Lower leg skin (tissue), 4 donors: ENCODE measurements around the gene KDM4D. TPM values are rescaled to one million over a fixed set of nuclear protein-coding genes. Genes with fewer than 3 reads are reported as not detected.

ENCODE experiments used
- DNase-seq, 2 donors: peaks; one replicate each; pipeline ENCODE4 v3.0.0-alpha.2; 2019; ENCODE audit warnings: low spot score in 2 of 2
- H3K4me3 ChIP-seq: fragments of 200-600 bp; sonication (generic); 2 replicates; pipeline ENCODE4 v1.5.1; 2017; ENCODE audit warnings: mild to moderate bottlenecking, low read depth; ENCODE audit not compliant: poor library complexity, severe bottlenecking
- CTCF ChIP-seq, 3 donors: fragments of 450-650 bp; IDR thresholded peaks; one replicate each; pipeline ENCODE4 v1.5.1; 2016; ENCODE audit warnings: antibody characterized with exemption in 3 of 3, mild to moderate bottlenecking in 3 of 3, moderate library complexity in 2 of 3
- POLR2A ChIP-seq, 2 donors: fragments of 450-650 bp; IDR thresholded peaks; one replicate each; pipeline ENCODE4 v1.6.1; 2016 to 2017; ENCODE audit warnings: antibody characterized with exemption in 2 of 2, mild to moderate bottlenecking in 1 of 2, moderate library complexity in 1 of 2
- WGBS, 2 donors: methylation state at CpG; one replicate each; pipeline ENCODE4 v1.1.5; 2018; 5-methylcytosine and 5-hydroxymethylcytosine counted together
- intact Hi-C: fragments of 100-400 bp; cut with DNase I; formaldehyde crosslinking; loops from one replicate; pipeline ENCODE4 v1.15.0; 2023; ENCODE audit warnings: low total_unique reads
- total RNA-seq, 4 donors: library from RNA; depleted of rRNA; stranded (reverse); fragments of >200 nt; gene quantifications; one replicate each; pipeline ENCODE4 v1.1.0, GENCODE V29; 2016

KDM4D gene
- total RNA-seq, 4 donors from 2014 or later: 0.94 to 1.1 (median 1.0) TPM

GRCh38 chr11:95044010-95044409 is 70.5 kb downstream of the KDM4D start:
- 82 to 86% methylated on average over 4 of the region's 4 CpGs for WGBS, 2 donors
- TF ChIP-seq POLR2A (IDR thresholded peaks at IDR 0.05) (no peak), CTCF (IDR thresholded peaks at IDR 0.05) (no peak)
- intact Hi-C loops: no loop called here
- H3K4me3 ChIP-seq: no peak overlapping the region
- no peak for DNase-seq

- DNase-seq: no peak
- no peak for TF ChIP-seq POLR2A (IDR thresholded peaks at IDR 0.05)
- no peak for TF ChIP-seq CTCF (IDR thresholded peaks at IDR 0.05)
- H3K4me3 ChIP-seq: no peak overlapping the region
- intact Hi-C loops: no loop called here
These were observed 72.3 kb downstream of the KDM4D start for GRCh38 chr11:95045812-95046211.

Other genes starting within 250 kb of the KDM4D start
- gene AMOTL1, start 205.4 kb upstream of the KDM4D start, total RNA-seq: 10 to 100 TPM; 45.3 to 72.0 (median 64.8) TPM
- 10 to 100 TPM; 30.5 to 52.3 (median 34.9) TPM for gene CWC15, start 153 bp upstream of the KDM4D start, total RNA-seq
- gene KDM4E, start 51.5 kb downstream of the KDM4D start, total RNA-seq: not detected
- not detected for gene KDM4F, start 75.7 kb downstream of the KDM4D start, total RNA-seq
- 10 to 100 TPM; 28.6 to 51.2 (median 41.3) TPM for gene SRSF8, start 93.2 kb downstream of the KDM4D start, total RNA-seq
- 100 to 1,000 TPM in 1 of 4 donors, 10 to 100 TPM in 3; 57.6 to 113 (median 87.2) TPM for gene ENDOD1, start 116.1 kb downstream of the KDM4D start, total RNA-seq